GM21515 (cell line): ENCODE data around the gene PLEKHM3.
A peak's percentile ranks its signal among the peaks of the same experiment; 100 is the strongest.

ENCODE experiments used
- ATAC-seq: cut with Tn5 transposase; IDR thresholded peaks from one replicate; pipeline ENCODE4 v1.9.1; 2021; ENCODE audit not compliant: unreplicated experiment

Gene PLEKHM3

GRCh38 chr2:207895274-207895860, 130.0 kb downstream of the PLEKHM3 start:
- ATAC-seq: no peak

DNA sequence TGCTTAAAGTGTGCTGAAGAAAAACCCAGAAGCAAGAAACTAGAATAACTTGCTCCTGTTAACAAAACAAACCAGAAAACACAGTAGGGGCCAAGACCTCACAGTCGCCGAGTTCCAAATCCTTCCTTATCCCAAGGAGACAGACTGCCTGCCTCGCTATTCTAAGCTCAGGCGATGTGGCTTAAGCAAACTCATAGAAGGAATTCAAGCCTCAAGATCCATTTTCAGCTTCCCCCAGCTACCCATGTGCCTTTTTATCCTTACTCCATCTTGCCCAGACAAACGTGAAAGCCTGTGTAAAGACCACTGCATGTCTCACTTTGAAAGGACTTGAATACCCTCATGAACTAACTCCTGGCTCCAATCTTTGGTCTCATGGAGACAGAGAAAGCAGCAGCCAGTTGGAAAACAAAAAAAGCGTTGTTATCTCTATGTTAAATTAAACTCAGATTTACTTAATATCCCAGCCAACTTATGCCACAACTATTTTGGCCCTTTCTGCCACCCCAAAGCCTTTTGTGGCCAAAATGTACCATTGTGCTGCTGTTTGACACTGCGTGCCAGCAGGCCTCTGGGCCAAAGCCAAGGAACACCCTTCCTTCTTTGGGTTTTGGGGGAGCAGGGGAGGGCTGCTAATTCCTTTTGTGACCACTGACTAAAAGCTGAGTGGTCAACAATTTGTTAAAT, 132.5 kb downstream of the PLEKHM3 start:
- ATAC-seq: no peak

GRCh38 chr2:207891086-207891844, 134.1 kb downstream of the PLEKHM3 start:
- no peak for ATAC-seq

DNA sequence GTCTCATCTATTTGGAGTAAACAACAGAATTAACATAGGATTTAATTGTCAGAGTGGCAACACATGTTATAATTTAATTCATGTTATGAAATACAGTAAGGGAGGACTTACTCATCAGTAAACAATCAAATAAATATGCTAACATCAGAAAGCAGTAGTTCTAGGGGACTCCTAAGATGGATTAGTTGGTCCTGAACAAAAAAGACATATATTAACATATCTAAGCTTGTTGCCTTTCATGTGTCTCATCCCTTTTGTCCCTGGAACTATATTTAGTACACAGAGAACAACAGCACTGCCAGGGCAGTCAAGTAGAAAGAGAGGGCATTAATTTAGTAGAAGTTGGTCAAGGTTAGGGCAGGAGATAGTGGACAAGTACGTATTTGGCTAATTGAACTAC, 137.8 kb downstream of the PLEKHM3 start:
- ATAC-seq: no peak

GRCh38 chr2:207885010-207885409, 140.3 kb downstream of the PLEKHM3 start:
- no peak for ATAC-seq

- no peak for ATAC-seq
These were observed 141.2 kb downstream of the PLEKHM3 start for GRCh38 chr2:207884127-207884526.

DNA sequence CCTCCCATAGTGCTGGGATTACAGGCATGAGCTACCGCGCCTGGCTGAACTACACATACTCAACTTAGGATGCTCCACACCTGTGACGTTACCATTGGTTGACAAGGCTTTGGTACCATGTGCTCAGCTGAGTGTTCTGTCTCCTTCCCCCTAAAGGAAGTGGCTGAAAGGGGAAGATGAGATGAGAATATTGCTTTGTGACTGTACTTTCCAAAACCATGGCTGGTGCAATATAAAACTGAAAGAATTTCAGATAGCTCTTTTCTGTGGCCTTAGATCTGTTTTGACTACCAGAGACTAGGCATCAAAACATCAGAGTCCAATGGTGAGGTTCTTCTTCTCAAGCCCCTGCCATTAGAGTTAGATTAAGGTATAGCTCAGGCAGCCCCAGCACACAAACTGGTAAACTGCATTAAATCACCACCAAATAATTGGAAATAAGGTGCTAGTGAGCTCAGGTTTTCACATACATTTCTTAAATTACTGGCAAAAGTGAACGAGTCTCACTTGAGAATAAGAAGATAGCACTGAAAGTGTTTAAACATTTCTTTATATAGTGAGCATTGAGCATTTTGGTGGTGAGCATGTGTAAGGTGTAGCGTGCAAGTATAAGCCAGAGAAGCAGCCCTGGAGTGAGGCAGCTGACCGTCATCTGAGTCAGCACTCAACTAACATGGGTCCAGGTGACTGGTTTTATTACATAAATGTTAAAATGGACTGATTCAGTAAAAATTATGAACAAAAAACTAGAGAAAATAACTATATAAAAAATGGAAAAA, 142.1 kb downstream of the PLEKHM3 start:
- ATAC-seq: peak; percentile 56

GRCh38 chr2:207881902-207882301, 143.4 kb downstream of the PLEKHM3 start:
- no peak for ATAC-seq

DNA sequence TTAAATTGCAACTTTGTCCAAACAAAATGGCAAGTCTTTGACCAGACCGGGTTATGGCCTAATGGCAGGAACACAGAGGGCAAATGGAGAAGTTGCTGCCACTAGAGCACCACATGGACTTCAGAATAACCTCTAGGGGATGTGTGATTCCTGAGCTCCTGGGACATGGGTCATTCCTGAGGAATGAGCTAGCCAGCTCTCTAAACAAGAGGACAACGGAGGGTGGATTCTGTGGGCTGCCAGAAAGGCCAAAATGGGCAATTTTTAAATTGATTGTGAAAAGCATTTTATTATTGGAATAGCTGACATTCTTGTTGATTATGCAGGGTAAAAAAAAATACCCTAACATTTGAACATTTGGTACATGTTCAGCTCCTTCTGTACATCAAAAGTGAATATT, 145.8 kb downstream of the PLEKHM3 start:
- ATAC-seq: no peak

DNA sequence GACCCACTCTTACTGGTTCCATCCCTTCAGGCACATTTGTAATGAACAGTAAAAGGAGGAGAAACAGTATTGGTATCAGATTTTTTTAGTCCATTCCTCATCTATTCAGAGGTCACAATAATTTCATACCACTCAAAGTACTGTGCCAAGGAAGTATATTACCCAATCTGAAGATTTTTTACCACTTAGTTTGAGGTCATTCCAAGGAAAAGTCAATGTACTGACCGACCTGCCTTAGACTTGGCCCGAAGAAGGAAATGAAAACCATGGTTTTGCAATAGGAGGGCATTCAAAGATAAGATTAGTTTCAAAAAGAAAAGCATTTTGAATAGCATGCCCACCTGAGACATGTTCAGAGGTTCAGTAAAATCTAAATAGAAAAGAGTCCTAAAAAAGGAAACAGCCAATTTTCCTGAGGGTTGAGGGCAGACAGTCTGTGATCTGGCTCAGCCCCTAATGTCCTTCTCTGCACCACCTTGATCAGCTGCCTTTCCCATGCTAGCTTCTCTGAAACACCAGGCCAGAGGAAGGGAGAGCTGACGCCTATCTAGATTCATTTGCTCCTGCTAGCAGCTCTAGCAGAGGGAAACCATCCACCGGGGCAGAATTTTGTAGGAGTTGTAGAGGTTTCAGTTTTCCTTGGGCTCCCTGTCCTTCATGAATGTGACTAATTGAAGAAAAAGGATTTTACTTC, 148.3 kb downstream of the PLEKHM3 start:
- ATAC-seq: no peak

DNA sequence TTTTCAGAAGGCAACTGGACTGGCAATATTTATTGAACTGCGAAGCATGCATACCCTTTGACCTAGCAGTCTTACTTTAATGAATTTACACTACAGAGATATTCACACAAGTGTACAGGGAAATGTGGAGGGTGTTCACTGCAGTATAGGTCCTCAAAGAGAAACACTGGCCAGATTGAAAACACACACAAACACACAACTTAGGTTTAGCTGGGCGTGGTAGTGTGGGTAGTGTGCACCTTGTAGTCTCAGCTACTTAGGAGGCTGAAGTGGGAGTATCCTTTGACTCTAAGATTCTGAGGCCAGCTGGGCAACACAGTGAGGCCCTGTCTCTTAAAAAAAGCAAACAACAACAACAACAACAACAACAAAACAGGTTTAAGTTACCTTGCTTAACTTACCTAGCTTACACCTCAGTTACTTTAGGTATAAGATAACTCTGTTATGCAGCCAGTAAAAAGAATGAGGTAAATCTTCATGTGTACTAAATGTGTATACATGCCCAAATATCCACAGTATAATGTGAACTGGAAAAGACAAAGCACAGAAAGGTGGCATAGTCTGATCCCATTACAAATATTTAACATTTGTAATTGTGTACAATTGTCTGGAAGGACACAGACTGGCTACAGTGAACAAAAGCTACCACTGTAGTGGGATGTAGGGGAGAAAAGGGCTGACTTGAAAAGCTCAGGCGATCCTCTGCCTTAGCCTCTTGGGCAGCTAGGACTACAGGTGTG, 149.7 kb downstream of the PLEKHM3 start:
- no peak for ATAC-seq

GRCh38 chr2:207873794-207874193, 151.5 kb downstream of the PLEKHM3 start:
- ATAC-seq: peak; percentile 67

DNA sequence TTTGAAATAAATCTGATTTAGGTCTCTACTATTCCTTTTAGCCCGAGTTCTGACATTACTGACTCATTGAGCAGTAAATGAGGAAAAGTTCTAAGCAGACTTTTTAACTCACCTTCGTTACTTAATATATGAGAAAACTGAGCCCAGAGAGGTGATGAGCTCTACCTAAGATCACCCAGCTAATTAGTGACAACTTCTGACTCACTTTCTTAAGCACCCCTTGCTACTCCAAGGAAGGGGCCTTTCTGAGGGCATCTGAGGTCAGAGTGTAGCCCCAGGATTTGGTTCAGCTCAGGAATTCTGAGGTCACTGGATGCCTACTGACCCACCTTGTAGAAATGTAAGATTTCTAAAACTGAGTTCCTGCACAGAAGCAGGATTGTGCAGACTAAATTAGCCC, 153.4 kb downstream of the PLEKHM3 start:
- no peak for ATAC-seq

- ATAC-seq: no peak
These were observed 153.8 kb downstream of the PLEKHM3 start for GRCh38 chr2:207871506-207871905.

- ATAC-seq: no peak
These were observed 154.5 kb downstream of the PLEKHM3 start for GRCh38 chr2:207870814-207871213.

DNA sequence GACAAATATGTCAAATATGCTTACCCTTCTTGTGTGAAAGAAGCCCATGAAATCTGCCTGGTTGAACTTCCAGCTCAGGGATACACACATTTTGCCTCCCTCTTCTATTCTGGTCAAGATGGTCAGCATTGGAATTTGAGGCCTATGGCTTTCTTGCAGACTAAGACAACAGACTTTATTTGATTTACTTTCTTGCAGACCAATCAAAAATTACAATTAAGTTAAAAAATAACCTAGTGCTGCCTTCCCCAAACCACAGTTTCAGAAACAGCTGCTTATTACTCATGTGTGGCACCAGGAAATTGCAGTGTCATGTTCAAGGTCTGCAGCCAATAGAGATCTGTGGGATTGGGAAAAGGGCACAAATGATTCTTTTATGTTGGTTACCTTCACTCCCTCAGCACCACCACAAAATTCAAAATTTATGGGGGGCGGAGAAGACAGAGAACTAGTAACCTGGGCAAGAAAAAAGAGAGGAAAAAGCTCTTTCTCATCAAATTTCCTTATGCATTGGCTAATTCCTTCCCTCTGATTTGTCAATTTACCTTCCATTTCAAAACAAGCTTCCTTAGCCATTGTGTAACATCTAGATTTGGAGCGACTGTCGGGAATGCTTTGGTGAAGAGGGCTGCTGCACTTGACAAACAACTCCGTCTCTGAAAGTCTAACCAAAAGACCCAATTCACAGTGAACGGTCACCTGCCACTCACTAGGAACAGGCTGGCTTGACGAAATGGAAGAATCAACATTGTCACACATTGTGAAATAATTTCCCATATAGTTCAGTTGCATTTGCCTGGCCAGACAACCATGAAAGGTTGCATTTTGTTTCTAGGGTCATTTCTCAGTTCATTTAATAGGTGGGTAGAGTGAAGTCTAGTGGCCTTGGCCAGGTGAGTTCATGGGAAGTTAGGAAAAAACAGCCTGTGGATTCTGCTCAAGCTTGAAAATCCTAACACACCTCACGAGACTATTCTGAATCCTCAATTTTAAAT, 155.2 kb downstream of the PLEKHM3 start:
- ATAC-seq: no peak

- no peak for ATAC-seq
These were observed 156.3 kb downstream of the PLEKHM3 start for GRCh38 chr2:207868855-207869596.

- ATAC-seq: no peak
These were observed 157.4 kb downstream of the PLEKHM3 start for GRCh38 chr2:207867905-207868304.
